ENCODE results near the gene ATP8B2. TPM values are rescaled to one million over a fixed set of nuclear protein-coding genes. Genes with fewer than 3 reads are reported as not detected.

Gene ATP8B2
- total and polyA plus RNA-seq, 10 of the 15 experiments (the other 5 are each of a cell fraction or from before 2014, with no cell fraction given) = 0.44 to 61.8 (median 15.0) TPM

DNA sequence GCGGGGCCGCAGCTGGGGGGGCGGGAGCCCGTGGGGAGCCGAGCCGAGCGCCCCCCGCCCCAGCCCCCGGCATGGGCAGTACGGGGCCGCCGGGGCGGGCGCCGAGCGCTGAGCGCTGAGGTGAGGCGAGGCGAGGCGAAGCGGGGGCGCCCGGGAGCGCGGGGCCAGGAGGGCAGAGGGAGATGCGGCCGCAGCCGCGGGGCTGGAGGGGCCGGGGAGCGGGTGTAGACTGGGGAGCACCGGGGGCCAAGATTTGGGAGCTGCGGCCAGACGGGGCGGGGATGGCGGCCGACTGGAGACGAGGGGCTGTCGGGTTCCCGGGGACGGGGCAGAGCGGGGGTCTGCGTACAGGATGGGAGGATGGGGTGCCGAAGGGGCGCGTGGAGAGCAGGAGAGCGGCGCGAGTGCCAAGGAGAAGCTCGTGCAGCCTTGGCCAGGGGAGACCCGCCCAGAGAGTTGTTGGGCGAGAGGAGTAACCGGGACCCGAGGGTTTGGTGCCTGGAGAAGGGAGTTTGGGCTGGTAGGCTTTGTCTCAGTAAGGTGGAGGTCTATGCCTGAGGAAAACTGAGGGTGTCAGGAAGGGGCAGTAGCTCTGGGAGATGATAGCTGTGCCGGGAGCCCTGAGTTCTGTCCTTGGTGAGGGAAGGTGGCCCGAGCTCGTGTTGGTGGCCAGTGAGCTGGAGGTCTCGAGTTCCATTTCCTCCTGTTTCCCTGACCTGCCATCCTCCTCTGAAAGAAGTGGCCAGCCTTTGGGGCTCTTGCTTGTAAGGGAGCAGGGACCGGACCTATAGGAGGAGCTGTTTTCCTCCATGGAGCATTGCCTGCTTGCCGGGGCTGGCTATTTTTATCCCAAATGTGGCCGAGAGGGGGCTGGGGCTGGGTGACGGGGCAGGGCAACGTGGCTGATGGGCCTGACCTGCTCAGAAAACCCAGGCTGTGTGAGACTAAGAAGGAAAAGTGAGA is 539 bp downstream of the ATP8B2 start (continued):
- TF ChIP-seq, protein P1, sequence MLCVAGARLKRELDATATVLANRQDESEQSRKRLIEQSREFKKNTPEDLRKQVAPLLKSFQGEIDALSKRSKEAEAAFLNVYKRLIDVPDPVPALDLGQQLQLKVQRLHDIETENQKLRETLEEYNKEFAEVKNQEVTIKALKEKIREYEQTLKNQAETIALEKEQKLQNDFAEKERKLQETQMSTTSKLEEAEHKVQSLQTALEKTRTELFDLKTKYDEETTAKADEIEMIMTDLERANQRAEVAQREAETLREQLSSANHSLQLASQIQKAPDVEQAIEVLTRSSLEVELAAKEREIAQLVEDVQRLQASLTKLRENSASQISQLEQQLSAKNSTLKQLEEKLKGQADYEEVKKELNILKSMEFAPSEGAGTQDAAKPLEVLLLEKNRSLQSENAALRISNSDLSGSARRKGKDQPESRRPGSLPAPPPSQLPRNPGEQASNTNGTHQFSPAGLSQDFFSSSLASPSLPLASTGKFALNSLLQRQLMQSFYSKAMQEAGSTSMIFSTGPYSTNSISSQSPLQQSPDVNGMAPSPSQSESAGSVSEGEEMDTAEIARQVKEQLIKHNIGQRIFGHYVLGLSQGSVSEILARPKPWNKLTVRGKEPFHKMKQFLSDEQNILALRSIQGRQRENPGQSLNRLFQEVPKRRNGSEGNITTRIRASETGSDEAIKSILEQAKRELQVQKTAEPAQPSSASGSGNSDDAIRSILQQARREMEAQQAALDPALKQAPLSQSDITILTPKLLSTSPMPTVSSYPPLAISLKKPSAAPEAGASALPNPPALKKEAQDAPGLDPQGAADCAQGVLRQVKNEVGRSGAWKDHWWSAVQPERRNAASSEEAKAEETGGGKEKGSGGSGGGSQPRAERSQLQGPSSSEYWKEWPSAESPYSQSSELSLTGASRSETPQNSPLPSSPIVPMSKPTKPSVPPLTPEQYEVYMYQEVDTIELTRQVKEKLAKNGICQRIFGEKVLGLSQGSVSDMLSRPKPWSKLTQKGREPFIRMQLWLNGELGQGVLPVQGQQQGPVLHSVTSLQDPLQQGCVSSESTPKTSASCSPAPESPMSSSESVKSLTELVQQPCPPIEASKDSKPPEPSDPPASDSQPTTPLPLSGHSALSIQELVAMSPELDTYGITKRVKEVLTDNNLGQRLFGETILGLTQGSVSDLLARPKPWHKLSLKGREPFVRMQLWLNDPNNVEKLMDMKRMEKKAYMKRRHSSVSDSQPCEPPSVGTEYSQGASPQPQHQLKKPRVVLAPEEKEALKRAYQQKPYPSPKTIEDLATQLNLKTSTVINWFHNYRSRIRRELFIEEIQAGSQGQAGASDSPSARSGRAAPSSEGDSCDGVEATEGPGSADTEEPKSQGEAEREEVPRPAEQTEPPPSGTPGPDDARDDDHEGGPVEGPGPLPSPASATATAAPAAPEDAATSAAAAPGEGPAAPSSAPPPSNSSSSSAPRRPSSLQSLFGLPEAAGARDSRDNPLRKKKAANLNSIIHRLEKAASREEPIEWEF (IDR thresholded peaks at IDR 0.05; ENCODE audit: insufficient replicate concordance, low read depth, low read length) = no peak
- TF ChIP-seq ASH2L (IDR thresholded peaks at IDR 0.05; ENCODE audit: borderline replicate concordance, low read depth) (no peak), IKZF1 (conservative IDR thresholded peaks at IDR 0.05) (peak; percentile 31; the same call in 1 of the 2 replicates), CEBPB (IDR thresholded peaks at IDR 0.05; ENCODE audit: borderline replicate concordance in 1 of 2, low read depth in 2 of 2, low read length in 2 of 2) (no peak), SMAD5 (IDR thresholded peaks at IDR 0.05; ENCODE audit: low read depth) (no peak), ZSCAN29 (IDR thresholded peaks at IDR 0.05) (no peak), SUPT20H (IDR thresholded peaks at IDR 0.05; ENCODE audit: borderline replicate concordance, control insufficient read depth, low read depth, low read length) (no peak), DPF2 (IDR thresholded peaks at IDR 0.05) (peak; percentile 74), SREBF1 (IDR thresholded peaks at IDR 0.05; ENCODE audit: low read length) (no peak), KDM1A (IDR thresholded peaks at IDR 0.05; ENCODE audit: borderline replicate concordance) (no peak), CHD4 (IDR thresholded peaks at IDR 0.05) (no peak), ZNF274 (IDR thresholded peaks at IDR 0.05; ENCODE audit: insufficient read depth, insufficient read length) (no peak), NR2F1 (conservative IDR thresholded peaks at IDR 0.05) (peak; percentile 59)
- TF ChIP-seq, protein P2, sequence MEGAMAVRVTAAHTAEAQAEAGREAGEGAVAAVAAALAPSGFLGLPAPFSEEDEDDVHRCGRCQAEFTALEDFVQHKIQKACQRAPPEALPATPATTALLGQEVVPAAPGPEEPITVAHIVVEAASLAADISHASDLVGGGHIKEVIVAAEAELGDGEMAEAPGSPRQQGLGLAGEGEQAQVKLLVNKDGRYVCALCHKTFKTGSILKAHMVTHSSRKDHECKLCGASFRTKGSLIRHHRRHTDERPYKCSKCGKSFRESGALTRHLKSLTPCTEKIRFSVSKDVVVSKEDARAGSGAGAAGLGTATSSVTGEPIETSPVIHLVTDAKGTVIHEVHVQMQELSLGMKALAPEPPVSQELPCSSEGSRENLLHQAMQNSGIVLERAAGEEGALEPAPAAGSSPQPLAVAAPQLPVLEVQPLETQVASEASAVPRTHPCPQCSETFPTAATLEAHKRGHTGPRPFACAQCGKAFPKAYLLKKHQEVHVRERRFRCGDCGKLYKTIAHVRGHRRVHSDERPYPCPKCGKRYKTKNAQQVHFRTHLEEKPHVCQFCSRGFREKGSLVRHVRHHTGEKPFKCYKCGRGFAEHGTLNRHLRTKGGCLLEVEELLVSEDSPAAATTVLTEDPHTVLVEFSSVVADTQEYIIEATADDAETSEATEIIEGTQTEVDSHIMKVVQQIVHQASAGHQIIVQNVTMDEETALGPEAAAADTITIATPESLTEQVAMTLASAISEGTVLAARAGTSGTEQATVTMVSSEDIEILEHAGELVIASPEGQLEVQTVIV (IDR thresholded peaks at IDR 0.05; ENCODE audit: borderline replicate concordance, partially characterized antibody) = no peak
- TF ChIP-seq, protein P3, sequence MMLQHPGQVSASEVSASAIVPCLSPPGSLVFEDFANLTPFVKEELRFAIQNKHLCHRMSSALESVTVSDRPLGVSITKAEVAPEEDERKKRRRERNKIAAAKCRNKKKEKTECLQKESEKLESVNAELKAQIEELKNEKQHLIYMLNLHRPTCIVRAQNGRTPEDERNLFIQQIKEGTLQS (IDR thresholded peaks at IDR 0.05; ENCODE audit: borderline replicate concordance, extremely low read depth, low read depth, low read length) = no peak
- TF ChIP-seq, protein P4, sequence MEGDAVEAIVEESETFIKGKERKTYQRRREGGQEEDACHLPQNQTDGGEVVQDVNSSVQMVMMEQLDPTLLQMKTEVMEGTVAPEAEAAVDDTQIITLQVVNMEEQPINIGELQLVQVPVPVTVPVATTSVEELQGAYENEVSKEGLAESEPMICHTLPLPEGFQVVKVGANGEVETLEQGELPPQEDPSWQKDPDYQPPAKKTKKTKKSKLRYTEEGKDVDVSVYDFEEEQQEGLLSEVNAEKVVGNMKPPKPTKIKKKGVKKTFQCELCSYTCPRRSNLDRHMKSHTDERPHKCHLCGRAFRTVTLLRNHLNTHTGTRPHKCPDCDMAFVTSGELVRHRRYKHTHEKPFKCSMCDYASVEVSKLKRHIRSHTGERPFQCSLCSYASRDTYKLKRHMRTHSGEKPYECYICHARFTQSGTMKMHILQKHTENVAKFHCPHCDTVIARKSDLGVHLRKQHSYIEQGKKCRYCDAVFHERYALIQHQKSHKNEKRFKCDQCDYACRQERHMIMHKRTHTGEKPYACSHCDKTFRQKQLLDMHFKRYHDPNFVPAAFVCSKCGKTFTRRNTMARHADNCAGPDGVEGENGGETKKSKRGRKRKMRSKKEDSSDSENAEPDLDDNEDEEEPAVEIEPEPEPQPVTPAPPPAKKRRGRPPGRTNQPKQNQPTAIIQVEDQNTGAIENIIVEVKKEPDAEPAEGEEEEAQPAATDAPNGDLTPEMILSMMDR (IDR thresholded peaks at IDR 0.05 in 2 of 3, conservative IDR thresholded peaks at IDR 0.05 in 1 of 3; ENCODE audit: control insufficient read depth in 2 of 3, extremely low read depth in 1 of 3, insufficient read depth in 1 of 3, low read depth in 3 of 3, low read length in 3 of 3) = peak; percentile 23 to 45 (median 42); a peak in 4 of 6 replicates
- TF ChIP-seq, protein P5, sequence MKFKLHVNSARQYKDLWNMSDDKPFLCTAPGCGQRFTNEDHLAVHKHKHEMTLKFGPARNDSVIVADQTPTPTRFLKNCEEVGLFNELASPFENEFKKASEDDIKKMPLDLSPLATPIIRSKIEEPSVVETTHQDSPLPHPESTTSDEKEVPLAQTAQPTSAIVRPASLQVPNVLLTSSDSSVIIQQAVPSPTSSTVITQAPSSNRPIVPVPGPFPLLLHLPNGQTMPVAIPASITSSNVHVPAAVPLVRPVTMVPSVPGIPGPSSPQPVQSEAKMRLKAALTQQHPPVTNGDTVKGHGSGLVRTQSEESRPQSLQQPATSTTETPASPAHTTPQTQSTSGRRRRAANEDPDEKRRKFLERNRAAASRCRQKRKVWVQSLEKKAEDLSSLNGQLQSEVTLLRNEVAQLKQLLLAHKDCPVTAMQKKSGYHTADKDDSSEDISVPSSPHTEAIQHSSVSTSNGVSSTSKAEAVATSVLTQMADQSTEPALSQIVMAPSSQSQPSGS (IDR thresholded peaks at IDR 0.05; ENCODE audit: low read length) = no peak
